GM21367 (cell line): ENCODE results near the gene EFHB.
"Not testable (repeated sequence)": the region's sequence is repeated elsewhere in the genome, so short reads cannot be mapped to it uniquely, and the experiment has no call there.

ENCODE experiments used
- ATAC-seq: cut with Tn5 transposase; IDR thresholded peaks from one replicate; pipeline ENCODE4 v1.9.1; 2021; ENCODE audit not compliant: unreplicated experiment

EFHB gene

DNA sequence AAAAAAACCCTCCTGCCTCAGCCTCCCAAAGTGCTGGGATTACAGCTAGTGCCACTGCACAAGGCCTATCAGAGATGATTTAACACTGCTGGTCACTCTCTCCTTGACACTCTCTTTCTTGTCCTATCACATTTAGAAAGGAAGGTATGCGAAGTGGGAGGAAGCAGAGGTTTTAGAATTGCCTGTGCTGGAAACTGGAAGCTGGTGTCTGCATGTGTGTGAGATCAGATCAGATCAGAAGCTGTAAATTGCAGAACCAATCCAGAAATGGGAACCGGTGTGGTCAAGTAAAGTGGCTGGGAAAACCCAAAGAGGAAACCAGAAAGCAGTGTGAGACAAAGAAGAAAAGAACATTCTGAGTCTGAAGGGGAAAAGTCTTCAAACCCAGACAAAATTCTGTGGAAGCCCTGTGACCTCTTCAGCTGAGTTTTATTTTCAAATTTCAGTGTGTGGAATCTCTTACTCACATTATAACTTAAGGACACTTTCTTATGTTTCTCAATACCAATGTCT lies 2.8 kb downstream of the EFHB start:
- peak; percentile 82 for ATAC-seq

DNA sequence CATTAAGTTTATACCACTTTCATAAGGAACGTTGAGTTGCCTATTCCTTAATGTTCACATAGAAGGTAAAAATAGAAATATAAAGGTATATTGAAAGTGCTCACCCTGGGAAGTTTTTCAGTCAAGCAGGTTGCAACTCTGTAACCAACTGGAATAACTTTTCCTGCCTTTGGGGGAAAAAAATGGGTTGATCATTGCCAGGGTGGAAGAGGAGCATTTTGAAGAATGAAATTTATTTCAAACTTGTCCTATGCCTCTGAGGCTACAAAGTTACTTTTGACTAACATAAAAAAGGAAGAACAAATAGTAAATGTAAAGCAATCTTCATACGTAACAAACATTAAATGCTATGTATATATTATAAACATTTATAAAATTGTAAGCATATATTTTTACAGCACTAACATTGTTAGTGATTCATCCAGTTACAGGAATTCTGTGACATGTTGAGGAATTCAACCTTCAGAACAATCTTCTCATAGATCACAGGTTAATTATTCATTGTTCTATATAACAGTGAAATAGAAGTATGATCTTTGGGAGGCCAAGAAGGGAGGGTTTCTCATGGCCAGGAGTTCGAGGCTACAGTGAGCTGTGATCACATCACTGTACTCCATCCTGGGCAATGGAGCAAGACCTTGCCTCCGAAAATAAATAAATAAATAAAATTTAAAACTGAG lies 13.5 kb downstream of the EFHB start:
- ATAC-seq, result no peak

DNA sequence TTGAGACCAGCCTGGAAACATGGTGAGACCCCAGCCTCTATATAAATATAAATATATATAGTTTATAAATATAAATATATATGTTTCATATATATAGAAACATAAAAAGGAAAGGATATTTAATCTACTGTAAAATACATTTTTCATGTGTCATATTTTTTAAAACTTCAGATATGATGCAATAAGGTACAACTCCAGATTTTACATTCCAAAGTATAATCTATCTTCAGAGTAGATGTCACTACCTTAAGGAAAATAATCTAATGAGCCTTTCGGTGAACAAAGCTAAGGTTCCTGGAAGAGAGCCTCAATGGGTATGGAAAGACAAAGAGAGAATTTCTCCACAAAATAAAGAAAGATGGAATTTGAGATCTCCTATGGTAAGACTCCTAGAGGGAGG lies 16.9 kb downstream of the EFHB start:
- no peak for ATAC-seq

DNA sequence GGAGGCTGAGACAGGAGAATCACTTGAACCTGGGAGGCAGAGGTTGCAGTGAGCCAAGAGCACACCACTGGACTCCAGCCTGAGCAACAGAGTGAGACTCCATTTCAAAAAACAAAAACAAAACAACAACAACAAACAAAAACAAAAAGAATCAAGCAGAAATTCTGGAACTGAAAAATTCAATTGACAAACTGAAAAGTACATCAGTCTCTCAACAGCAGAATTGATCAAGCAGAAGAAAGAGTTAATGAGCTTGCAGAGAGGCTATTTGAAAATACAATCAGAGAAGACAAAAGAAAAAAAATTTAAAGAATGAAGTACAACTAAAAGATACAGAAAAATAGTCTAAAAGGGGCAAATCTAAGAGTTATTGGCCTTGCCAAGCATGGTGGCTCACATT lies 22.6 kb downstream of the EFHB start:
- no peak for ATAC-seq

DNA sequence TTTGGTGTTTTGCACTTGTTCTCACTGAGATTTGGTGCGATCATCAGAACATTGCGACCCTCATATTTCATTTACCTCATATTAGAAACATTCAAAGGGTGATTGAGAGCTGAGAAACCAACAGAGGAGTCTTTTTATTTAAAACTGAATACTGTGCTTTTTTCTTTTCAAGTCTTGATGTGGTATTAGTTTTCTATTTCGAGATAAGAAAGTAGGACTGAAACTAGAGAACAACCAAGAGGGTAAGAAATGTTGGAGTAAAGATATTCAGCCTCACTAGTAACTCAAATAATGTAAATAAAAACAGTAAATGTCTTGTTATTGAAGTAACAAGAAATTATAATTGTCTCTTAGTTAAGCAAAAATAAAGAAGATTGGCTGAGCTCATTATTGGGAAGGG lies 26.5 kb downstream of the EFHB start:
- no peak for ATAC-seq

DNA sequence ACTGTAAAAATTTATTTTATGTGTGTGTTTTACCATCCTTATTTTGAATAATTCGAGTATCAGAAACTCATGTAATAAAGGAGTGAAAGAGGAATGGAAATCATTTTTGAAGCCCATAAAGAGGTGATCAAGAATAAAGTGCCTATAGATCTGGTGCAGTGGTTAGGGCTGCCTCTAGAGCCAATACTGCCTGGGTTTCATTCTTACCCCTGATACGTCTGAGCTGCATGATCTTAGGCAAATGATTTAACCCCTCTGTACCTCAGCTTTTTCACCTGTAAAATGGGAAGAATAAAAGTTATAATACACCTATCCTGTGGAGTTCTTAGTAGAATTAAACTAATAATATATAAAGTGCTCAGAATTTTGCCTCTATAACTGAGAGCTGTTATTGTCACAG lies 30.4 kb downstream of the EFHB start:
- no peak for ATAC-seq

DNA sequence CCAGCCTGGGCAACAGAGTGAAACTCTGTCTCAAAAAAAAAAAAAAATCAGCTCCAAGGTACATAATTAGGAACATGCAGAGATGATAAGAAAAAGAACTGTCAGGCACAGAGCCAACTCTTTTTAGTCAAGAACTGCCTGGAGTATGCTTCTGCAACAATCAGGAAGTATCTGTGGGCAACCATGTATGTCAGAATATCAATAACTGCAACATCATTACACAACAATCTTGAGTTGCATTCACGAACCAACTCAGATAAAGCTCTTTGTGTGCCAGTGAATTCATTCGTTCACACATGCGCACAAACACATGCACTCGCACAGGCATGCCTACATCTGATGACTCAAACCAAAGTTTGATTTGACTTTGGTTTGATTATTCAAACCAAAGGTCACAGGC lies 32.1 kb downstream of the EFHB start:
- no peak for ATAC-seq

DNA sequence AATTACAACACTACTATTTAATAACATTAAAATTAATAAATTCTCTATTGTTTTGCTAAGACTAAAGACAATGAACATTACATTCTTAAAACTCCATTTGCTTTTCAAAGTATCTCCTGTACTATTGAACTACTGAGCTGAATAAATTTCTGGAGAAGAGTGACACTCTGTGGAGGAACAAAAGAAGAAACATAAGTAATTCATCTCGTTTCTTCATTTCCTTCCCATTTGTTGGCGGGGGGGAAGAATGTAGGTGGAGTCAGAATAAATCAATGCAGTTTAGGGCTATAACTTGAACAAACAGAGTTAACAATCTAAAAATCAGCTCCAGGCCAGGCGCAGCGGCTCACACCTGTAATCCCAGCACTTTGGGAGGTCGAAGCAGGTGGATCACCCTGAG lies 32.7 kb downstream of the EFHB start:
- ATAC-seq, result no peak

DNA sequence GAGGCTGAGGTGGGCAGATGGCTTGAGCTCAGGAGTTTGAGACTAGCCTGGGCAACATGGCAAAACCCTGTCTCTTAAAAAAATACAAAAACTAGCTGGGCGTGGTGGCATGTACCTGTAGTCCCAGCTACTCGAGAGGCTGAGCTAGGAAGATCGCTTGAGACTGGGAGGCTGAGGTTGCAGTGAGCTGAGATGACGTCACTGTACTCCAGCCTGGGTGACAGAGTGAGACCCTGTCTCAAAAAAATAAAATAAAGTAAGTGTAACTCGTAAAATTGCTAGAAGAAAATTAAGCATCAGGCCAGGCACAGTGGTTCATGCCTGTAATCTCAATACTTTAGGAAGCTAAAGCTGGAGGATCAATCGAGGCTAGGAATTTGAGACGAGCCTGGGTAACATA lies 34.2 kb downstream of the EFHB start:
- not testable (repeated sequence) for ATAC-seq

DNA sequence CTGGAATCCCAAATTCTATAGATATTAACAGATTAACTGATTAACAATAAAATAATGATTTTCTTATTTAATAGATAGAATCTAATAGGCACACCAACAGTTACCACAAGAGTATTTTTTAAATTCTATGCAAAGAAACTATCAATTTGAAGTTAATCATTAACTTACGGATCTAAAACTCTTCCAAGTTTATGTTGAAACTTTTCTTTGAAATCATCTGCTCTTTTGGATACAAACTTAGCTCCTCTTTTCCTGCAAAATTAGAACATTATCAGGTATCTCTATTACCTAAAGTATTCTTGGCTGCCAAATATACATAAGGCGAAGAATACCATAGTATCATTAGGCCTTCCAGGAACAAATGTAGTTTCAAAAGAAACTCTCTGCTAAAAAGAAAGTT lies 34.8 kb downstream of the EFHB start:
- no peak for ATAC-seq

DNA sequence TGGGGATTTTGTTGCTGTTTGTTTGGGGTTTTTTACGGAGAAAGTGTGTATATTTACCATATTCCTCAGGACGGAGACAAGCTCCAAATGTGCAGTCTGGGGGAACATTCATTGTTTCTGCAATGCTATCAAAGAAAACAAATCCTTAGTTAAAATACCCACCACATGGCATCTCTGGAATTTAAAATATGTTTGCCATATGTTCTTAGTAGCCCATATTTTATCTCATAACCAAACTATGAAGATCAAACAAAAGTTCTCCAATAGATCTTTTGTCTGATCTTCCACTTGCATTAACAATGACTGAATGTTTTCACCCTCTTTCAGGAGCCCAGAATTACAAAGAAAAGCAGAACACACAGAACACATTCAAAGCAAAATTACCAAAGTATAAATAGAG lies 35.3 kb downstream of the EFHB start:
- ATAC-seq, result no peak

DNA sequence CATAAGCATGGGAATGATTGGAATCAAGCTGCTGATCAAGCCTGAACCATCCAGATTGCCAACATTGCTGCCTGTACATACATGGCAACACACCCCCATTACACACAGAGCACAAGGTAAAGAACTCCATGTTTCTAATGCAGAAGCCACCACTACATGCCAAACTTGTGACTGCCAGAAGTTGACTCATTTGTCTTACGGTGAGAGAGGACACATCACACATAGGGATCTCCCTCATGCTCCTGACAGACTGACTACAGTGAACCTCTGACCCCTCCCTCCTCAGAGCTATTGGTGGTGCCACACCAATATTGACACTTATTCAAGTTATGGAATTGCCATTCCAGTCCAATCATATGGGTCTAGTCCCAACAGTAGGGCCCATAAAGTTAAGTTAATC lies 42.3 kb downstream of the EFHB start:
- no peak for ATAC-seq

DNA sequence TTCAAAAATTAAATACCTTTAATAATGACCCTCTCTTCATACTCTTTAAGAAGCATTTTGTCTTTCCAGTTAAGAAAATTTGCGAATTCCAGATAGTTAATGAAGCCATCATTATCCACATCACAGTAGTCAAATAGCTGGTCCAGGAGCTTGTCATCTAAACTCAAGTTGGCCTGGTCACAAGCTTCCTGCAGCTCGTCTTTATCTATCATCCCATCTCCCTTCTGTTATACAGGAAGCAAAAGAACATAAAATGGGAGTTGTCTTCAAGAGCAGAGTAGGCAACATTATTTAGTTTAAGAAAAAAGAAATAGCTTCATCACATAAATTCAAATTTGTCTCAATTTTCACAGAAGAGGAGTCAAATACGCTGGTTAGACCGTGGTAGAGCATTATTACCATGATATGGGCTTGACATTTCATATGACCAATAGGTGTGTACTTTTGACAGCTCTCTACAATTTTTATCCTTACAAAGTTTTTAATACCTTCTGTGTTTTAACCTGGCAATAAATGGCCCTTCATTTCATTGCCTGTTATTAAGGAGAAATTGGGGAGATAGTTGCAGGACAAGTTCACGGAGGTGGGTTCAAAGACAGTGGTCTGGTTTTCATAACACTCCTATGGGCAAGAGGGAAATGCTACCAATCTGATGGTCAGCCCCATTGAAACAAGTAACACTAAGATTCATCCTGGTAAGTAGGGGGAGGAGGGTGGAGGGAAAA lies 45.4 kb downstream of the EFHB start:
- no peak for ATAC-seq

DNA sequence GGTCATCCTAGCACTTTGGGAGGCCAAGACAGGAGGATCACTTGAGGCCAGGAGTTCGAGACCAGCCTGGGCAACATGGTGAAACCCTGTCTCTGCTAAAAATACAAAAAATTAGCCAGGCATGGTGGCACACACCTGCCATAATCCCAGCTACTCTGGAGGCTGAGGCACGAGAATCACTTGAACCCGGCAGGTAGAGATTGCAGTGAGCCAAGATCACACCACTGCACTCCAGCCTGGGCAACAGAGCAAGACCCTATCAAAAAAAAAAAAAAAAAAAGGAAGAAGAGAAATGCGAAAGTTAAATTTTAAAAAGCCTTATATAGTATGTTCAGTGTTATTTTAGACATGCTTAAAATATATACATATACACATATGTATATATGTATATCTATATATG lies 46.9 kb downstream of the EFHB start:
- ATAC-seq, result not testable (repeated sequence)

DNA sequence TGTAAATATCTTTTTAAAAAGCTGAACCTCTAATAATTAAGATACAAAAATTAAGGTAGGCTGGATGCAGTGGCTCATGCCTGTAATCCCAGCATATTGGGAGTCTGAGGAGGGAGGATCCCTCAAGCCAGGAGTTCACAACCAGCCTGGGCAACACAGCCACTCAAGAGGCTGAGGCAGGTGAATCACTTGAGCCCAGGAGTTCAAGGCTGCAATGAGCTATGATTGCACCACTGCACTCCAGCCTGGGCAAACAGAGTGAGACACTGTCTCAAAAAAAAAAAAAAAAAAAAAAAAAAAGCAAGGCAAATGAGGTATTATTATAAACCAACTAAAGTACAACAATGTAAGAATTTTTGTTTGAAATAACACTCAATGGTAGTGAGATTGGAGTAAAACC lies 47.6 kb downstream of the EFHB start:
- ATAC-seq, result no peak

DNA sequence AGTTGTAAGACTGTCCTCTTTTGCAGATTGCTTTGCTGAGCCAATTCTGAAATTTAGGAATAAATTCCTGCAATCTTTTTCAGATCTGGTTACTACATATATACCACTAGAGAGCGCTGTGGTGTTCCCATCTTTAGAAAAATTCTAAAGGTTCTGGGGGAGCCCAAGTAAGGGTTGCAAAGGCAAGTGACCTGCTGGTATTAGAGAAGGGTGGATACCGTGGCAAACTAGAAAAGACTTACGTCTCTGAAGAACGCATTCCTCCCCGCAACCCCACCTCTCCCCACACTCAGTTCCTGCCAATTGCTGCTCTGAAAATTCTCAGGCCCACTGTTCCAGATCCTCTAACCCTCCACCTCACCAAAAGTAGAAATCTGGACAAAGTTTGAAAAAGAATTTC lies 48.5 kb downstream of the EFHB start:
- no peak for ATAC-seq

DNA sequence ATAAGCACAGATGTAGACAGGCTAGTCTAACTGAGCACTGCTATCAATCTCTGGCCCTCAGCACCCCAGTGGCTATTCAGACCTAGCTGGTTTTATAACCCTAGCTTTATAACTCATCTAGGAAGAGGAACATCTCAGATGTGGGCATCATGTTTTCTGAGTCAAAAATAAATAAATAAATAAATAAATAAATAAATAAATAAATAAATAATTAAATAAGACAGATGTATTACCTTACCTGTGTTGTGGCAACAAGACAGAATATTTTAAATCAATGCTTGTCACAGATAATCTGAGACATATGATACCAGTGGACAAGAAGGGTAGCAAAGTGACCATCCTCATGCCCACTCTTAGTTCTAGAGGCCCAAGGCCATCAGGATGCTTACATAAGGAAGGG lies 52.2 kb downstream of the EFHB start:
- no peak for ATAC-seq

DNA sequence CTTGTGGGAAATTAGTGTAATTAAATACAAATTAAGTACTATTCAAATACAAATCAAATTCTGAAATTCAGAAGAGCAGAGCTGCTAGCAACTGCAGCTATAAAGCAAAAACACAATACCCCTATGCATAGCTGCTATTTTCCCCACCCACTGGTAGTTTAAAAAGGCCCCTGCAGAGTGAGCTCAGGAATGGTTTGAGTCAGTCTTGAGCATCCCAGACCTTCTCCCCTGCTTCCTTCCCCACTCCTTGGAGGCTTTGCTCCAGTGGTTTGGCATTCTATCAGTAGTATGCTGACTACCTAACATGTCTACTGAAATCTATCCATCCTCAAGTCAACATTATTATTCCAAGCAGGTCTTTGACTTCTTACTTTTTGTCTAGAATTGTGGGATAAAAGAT lies 53.0 kb downstream of the EFHB start:
- ATAC-seq, result no peak

DNA sequence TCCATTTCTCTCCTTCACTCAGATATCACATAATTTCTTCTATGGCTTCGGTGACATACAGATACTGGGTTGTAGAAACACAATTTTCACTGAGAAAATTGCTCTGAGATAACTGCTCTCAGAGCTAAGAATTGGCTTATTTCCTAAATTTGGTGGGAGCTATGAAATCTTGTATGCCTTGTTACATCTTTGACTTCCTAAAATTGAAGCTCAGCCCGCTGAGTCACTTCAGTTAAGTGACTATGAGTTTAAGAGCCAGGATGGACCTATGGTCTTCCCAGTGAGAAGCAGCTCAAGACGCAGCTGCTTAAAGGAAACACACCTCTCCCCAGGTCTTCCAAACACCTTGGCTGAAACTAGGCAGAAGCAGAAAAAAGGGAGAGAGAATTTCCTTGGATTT lies 56.4 kb downstream of the EFHB start:
- no peak for ATAC-seq

DNA sequence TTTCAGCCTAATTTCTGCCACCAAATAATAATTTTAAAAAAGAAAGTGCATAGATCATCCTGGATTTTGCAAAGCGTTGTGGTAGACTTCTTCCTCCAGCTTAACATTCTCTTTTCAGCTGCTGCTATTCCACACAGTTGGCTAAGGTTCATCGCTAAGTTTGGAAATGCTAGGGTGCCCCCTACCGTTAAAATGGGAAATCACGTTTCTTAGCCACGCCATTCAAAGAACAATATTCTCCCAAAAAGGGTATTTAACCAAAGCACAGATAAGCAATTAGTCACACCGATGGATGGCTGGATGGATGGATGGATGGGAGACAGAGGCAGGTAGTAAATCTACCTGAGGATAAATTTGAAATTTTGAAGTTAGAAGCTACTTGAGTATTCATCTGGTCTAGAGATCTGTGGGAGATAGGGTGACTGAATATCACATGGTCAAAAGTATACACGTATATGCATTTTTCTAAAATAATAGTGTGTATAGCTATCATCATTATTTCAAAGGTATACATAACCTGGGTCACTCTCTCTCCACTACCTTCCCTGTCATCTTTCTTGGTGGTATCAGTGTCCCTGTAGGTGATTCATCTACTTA lies 67.2 kb downstream of the EFHB start:
- ATAC-seq, result peak; percentile 89

DNA sequence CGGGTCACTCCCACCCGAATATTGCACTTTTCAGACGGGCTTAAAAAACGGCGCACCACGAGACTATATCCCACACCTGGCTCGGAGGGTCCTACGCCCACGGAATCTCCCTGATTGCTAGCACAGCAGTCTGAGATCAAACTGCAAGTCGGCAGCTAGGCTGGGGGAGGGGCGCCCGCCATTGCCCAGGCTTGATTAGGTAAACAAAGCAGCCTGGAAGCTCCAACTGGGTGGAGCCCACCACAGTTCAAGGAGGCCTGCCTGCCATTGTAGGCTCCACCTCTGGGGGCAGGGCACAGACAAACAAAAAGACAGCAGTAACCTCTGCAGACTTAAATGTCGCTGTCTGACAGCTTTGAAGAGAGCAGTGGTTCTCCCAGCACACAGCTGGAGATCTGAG lies 78.7 kb downstream of the EFHB start:
- ATAC-seq, result not testable (repeated sequence)

DNA sequence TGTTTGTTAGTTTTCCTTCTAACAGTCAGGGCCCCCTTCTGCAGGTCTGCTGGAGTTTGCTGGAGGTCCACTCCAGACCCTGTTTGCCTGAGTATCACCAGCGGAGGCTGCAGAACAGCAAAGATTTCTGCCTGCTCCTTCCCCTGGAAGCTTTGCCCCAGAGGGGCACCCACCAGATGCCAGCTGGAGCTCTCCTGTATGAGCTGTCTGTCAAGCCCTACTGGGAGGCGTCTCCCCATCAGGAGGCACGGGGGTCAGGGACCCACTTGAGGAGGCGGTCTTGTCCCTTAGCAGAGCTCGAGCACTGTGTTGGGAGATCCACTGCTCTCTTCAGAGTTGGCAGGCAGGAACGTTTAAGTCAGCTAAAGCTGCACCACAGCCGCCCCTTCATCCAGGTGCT lies 87.4 kb downstream of the EFHB start:
- ATAC-seq, result not testable (repeated sequence)
